ENCODE results near the gene ACO2. TPM values are rescaled to one million over a fixed set of nuclear protein-coding genes. Genes with fewer than 3 reads are reported as not detected.

Gene ACO2
- total RNA-seq, 1 donor from 2014 or later: 55.6 TPM

DNA sequence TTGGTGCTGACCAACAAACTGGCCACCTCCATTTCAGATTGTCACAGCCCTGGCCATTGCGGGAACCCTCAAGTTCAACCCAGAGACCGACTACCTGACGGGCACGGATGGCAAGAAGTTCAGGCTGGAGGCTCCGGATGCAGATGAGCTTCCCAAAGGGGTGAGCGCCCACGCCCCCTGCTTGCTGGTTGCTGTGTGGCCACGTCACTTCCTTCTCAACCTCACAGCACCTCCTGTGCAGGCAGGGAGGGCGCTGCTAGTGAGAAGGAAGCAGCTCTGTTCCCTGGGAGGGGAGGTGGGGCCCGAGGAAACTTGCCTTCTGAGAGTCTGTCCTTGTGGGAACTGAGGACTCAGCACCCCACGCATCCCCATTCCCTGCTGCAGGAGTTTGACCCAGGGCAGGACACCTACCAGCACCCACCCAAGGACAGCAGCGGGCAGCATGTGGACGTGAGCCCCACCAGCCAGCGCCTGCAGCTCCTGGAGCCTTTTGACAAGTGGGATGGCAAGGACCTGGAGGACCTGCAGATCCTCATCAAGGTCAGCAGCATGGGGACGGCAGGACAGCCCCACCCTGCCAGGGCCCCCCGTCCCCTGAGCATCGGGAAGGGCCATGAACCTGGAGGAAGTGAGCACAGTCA is 56.0 kb downstream of the ACO2 start:
- no peak for DNase-seq

DNA sequence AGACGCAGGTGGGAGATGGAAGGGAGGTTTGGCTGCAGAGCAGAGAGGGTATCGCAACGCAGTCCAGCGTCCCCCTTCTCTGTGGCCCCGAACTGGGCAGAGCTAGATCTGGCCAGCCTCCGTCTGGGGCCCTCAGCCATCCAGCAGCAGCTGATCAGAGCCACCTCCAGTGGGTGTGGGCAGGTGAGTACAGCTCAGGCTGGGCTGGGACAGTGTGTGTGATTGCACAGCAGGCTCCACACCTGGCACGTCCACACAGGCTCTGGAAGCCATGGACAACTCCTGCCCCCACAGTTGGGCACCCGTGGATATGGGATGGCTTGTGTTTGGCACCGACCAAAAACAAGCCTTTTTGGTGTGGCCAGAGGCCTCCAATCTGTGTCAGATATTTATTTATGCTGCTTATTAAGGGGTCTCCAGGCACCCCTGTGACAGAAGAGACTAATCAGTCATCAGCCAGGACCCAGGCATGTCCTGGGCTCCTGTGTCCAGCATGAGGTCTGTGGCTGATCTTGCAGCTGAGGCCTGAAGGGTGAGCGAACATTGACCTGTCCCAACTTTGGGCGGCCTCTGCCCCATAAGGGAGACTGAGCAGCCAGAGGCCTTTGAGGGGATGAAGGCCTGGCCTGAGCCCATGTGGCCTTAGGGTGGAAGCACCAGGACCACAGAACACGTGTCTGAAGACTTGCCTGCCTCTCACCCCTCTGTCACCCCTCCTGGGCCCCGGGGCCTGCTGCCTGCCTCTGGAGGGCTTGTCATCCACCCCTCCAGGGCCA is 56.7 kb downstream of the ACO2 start:
- no peak for DNase-seq

DNA sequence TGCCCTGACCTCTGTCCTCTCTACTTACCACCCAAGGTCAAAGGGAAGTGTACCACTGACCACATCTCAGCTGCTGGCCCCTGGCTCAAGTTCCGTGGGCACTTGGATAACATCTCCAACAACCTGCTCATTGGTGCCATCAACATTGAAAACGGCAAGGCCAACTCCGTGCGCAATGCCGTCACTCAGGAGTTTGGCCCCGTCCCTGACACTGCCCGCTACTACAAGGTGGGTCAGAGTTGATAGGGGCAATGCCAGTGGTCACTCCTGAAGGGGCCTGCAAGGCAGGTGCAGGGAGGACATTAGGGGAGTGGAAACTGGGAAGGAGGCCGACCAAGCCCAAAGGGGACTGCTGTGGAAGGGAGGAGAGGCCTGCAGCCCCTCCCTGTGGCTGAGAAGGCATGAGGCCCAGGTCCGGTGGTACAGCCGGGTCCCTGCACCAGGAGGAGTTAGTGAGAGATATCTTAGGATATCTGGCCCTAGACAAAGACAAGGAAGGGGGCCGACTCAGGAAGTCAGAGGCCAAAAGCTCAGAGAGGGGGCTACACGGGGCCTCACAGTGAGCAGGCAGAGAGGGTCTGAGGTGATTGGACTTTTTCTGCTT is 57.4 kb downstream of the ACO2 start:
- DNase-seq: no peak

DNA sequence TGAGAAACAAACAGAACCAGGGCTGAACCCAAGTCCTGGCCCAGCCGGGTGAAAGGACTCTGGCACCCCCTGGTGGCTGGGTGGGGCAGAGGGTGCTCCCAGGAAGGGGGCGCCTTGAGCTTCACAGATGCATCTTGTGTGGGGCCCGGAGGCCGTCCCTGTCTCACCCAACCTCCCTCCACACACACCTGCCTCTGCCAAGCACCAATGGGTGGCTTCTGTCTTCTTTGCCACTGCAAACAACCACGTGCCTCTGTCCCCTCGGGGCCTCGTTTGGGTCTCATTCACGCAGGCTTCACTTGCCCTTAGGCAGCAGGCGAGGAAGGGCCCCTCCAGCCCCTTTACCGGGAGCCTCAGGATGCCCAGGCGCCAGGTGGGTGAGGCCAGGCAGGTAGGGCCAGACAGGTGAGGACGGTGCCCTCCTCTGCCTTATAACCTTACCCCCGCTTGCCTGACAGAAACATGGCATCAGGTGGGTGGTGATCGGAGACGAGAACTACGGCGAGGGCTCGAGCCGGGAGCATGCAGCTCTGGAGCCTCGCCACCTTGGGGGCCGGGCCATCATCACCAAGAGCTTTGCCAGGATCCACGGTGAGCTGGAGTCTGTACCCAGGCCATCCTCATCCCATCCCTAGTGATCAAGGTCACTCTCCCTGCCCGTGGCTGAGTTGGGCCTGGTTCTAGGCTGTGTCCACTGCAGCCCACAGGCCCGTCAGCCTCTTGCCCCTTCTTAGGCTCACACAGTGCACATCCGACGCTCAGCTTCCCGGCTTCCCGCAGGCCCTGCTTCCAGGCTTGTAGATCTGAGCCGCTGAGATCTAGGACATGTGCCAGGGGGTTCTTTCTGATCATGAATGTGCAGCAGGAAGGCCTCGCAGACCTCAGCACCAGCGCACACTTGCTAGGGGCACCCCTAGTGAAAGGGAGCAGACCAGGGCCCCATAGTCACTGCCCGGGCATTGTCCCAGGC is 58.2 kb downstream of the ACO2 start:
- no peak for DNase-seq

DNA sequence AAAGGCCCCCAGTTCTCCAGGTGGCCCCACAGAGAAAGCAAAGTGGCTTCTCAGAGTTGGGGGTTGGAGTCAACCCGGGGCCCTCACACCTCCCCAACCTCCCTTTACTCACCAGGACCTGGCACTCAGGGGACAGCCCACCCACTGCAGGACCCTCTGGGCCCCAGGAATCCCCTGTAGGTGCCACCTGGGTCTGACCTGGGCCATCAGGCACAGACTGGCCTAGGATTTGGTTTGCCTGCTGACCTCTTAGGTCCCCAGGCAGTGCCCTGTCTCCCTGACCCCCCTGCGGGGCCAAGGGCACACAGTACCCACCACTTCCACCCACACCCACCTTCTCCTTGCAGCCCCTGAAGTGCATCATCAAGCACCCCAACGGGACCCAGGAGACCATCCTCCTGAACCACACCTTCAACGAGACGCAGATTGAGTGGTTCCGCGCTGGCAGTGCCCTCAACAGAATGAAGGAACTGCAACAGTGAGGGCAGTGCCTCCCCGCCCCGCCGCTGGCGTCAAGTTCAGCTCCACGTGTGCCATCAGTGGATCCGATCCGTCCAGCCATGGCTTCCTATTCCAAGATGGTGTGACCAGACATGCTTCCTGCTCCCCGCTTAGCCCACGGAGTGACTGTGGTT is 59.3 kb downstream of the ACO2 start:
- DNase-seq: no peak

DNA sequence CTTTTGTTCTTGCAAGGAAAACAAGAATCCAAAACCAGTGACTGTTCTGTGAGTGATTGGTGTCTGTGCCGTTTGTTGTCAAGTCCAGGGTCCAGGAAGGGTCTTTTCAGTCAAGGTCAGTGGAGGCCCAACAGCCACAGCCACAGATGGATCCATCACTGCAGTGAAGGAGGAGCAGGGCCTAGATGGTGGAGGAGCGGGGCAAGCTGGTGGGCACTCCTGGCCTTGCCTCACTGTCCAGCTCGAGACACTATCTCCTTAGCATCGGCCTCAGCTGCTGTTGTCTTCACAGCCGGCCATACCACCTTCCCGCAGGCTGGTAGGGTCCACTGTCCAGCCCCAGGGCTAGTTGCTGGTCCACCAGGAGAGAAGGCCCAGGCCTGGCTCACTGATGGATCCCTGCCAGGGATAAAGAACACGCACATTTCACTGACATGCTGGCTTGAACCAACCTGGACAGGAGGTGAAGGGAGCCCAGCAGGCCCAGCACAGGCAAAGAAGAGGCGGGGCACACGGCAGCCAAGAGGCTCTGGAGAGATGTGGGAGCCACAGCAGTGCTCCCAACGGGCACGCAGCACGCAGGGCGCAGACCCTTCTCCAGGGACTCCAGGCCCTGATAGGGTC is 60.1 kb downstream of the ACO2 start:
- DNase-seq: no peak

DNA sequence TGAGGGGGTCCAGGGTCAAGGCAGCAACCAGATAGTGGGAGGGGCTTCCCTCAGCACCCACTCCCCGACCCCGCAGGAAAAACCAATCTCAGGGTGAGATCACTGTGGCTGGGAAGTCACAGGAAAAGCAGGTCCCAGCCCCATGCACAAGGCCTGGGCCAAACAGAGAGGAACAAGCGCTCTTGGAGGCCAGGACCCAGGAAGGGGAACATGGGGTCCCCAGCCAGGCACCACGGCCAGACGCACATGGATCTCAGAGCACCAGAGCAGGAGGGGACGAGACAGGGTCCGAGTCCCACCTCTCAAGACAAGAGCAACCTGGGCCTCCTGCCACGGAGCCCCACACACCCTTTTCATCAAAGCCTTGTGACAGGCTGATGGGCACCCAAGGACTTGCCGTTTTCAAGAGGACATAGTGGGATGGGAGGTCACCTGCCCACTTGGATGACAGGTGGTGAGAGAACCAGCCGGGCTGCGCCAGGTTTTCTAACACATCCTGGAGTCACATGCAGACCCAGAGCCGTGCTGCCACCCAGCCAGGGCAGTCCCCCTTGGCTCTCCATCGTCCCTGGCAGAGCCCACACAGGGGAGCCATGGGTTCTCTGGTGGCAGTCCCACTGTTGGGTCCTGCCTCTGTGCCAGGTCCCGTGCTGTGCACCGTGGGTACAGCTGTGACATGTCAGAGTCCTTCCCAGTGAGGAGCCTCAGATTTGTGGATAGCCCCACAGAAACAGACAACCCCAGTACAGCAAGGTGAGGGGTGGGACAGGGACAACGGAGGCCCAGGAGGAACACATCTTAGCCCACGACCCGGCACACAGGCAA is 62.2 kb downstream of the ACO2 start:
- no peak for DNase-seq

DNA sequence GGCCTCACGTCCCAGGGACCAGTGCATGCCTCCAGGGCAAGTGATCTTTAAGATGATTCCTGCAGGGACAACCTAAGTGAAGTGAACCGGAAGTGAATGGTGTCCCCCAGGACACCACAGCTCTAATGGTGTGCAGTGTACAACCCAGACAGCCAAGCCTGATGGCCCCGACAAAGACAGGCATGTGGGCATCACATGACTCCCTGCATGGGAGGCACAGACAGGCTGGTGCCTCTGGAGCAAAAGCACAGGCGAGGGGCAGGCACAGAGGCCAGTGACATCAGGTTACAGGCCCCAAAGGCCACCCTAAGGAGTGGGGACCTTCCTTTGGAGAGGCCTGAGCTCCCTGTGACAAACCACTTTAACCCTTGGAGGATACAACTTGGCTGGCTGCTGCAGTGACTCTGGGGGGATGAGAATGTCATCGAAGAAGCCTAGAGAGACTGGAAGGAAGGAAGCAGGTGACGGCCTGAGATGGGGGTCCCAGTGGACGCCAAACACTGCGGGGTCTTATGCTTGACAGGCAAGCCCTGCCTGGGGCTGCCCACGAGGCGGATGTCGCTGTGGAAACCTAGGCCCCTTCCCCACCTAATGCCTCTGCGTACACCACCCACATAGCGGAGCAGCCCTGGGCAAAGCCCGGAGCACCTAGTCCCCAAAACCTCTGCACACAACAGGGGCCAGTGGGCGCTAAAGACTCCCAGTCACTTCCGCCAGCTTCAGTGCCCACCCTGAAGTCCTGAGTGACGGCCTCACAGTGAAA is 63.0 kb downstream of the ACO2 start:
- DNase-seq: no peak

DNA sequence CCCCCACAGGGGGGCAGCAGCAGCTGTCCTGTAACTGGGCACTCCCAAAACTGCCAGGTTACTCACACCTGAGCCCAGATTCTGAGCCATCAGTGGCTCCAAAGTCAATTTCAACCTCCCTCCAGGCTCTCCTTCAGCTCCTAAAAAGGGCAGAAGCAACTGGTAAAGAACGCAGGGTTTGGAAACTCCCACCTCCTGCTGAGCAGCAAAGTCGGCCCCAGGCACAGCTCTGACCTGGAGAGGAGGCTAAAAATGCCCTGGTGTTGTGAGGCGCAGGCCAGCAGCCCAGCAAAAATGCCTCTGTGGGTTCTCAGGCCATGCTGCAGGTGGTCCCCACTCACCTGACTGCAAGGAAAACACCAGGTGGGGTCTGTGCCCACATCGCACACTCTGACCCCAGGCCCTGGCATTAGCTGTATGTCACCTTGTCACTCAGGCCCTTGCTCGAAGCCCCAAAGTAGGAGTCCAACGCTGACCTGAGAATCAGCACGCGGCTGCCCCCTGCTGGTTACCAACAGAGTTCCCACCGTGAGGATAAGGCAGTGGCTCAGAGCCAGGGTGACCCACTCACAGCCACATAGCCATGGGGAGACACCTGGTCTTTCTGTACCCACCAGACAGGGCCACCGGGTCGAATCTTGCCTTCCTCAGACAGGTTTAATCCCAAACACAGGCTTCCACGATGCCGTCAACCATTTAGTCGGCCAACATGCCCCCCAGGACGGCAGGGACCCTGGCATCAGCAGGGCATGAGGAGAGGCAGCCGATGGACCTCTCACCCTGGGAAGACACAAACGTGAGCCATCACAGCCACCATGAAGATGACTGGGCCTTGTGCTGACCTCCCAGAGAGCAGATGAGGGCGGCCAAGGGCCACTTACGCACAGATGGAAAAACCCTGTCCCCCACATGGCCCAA is 64.2 kb downstream of the ACO2 start:
- DNase-seq: no peak

DNA sequence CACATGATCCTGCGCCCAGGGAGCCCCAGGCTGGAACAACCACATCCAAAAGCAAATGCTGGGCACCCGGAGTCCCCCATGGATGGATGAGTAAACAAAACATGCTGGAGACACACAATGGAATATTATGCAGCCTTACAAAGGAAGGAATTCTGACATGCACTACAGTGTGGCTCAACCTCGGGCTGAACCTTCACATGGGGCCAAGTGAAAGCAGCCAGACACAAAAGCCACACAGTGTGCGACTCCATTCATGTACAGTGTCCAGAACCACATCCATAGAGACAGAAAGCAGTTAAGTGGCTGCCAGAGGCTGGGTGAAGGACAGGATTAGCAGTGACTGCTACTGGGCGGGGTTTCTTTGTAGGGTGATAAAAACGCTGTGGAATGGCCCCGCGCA is 65.3 kb downstream of the ACO2 start:
- DNase-seq: no peak

DNA sequence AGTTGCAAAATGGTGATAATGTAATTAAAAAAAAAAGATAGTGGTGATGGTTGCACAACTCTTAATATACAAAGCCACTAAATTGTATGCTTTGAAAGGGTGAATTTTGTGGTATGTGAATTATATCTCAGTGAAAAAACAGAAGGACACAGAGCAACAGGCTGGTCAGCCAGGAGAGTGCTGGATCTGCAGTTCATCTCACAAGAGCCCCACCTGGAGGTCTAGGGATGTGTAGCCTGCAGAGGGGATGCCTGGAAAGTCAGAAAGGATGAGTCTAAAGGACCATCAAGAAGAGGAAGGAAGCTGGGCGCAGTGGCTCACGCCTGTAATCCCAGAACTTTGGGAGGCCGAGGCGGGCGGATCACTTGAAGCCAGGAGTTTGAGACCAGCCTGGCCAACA is 66.3 kb downstream of the ACO2 start:
- DNase-seq: no peak

DNA sequence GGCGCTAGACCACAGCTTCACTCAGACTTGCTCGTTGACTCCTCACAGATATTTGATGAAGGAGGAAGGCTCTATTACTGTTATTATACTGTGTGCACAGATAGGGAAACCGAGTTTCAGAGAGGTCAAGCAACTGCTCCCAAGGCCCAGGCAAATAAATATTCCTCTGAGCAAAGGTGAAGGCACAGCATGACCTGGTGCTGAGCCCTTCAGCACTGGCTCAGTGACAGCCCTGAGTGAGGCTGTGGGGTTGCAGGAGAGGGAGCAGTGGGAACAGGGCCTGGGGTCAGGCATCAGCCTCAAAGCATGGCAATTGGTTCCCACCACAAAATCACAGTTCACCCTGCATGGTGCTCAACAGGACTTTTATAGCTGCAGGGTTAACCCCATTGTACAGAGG is 68.3 kb downstream of the ACO2 start:
- no peak for DNase-seq

DNA sequence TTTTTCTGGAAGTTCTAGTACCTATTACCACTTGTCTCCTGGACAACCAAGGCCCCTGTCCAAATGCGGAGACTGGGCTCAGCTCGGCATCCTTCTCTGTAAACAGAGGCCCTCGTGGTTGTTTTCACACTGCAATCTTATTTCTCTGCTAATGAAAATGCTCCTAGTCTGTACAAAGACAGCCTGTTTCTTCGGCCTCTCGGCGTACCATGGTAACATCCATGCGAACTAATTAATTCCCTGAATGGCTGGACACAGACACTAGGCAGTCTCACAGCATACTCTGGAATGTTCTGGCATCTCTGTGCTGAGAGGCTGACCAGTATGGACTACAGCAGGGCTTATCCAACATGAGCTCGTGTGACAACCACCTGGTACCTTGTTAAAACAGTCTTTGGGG is 69.7 kb downstream of the ACO2 start:
- no peak for DNase-seq

DNA sequence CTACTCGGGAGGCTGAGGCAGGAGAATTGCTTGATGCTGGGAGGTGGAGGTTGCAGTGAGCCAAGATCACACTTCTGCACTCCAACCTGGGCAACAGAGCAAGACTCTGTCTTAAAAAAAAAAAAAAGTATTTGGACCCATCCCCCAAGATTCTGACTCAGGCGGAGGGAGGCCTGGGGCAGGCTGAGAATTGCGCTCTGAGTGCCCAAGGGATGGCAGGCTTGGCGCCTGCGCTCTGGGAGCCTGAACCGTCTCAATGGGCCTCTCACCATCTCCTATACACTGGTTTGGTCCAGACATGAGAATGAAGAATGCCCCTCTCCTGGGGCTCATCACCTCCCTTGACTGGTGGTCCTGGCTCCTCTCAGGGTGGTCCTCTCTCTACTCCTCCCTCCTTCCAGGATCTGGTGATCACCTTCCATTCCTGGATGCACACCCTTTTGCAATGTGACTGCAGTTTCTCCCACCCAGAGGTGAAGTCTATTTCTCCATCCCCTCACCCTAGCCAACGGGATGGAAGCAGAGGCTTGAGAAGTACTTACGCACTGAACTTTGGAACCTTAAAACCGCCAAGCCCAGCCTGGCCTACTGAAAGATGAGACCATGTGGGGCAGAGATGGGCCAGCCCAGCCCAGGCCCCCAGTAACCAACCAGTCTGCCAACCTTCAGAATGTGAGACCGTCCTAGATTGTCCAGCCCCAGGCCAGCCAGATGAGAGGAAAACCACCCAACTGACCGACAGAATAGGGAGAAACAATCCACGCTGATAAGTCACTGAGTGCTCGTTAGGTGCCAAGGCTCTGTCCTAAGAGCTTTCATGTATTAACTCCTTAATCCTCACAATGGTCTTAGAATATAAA is 70.5 kb downstream of the ACO2 start:
- no peak for DNase-seq

DNA sequence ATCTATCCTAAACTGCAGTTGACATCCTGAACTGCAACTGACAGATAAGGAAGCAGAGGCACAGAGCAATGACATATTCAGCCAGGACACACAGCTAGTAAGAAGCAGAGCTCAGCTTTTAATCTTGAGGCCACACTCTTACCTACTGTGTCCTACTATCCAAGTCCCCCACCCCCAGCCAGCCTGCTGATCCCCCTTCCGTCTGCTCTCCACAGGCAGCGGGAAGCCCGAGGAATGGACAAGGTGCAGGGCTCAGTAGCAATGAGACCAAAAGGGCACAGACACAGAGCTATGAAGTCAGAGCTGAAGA is 71.0 kb downstream of the ACO2 start:
- no peak for DNase-seq

DNA sequence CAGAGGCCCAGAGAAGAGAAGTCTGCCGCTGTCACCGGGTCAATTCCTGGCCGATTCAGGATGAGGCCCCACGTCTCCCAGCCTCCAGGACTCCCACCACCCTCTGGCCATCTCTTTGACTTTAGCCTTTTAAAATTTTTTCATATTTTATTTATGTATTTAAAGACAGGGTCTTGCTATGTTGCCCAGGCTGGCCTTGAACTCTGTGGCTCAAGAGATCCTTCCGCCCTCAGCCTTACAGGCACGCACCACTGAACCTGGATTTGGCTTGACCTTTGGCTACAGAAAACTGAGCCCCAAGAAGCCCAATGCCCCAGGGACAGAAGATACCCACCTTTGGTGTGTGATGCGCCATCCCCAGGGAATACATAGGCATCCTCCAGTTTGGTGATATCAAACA is 71.4 kb downstream of the ACO2 start:
- no peak for DNase-seq

DNA sequence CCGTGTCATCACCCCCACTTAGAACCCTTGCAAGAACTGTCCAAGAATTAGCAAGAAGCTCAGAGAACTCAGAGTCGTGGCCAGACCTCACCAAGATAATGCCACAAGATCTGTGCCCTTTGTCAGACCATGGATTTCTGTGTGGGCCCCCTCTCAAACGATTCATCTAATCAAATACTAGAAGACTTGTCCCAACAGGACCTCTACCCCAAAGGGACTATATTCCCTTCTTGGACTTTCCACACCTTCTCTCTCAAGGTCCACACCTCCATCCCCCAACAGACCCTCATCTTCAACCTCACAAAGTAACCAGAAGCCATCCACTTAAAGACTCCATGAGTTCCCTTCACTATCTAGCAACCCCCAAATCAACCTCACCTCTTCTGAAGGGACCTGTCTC is 72.6 kb downstream of the ACO2 start:
- no peak for DNase-seq

DNA sequence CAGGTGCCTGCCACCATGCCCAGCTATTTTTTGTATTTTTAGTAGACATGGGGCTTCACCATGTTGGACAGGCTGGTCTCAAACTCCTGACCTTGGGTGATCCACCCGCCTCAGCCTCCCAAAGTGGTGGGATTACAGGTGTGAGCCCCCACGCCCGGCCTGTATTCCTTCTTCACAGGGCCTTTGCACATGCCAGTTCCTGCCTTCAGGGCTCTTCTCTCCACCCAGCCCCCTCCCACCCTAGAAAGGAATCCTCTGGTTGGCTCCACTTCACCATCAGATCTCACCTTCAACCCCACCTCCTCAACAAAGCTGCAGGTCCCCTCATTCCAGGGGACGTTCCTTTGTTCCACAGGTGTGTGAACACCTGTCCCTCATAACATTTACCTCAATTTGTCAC is 73.3 kb downstream of the ACO2 start:
- no peak for DNase-seq

Data from skin of body (tissue), 2 donors.